IMR-90 (cell line): ENCODE measurements around the gene ARL2. TPM values are rescaled to one million over a fixed set of nuclear protein-coding genes. Genes with fewer than 3 reads are reported as not detected.

Experiments used
- ATAC-seq: fragments of 200-7000 bp; cut with Tn5 transposase; 2 replicates; pipeline ENCODE4 v1.9.1; 2020; ENCODE audit warnings: low read depth, mild to moderate bottlenecking, moderate library complexity
- BruUV-seq: library from RNA; stranded (reverse); fragments of 400-500 nt; replicated peaks from 2 replicates; lab custom pipeline; 2021; lab: Mats Ljungman, UMichigan
- CTCF ChIA-PET: fragments of 300-600 bp; formaldehyde crosslinking; extraction: SDS; loops from one replicate; lab custom pipeline; 2021; ENCODE audit warnings: antibody characterized with exemption; lab: Yijun Ruan, JAX
- POLR2A ChIA-PET: fragments of 300-600 bp; sonication (Branson Sonifier 250); formaldehyde crosslinking; loops from one replicate; lab custom pipeline; 2022; ENCODE audit warnings: antibody characterized with exemption; ENCODE audit not compliant: unreplicated experiment; lab: Charles Lee
- DNase-seq: peaks from one replicate; pipeline ENCODE4 v3.0.0; 2013
- H2AFZ ChIP-seq: replicated peaks from 2 replicates; pipeline ENCODE3; 2013; ENCODE audit warnings: low read length, mild to moderate bottlenecking; ENCODE audit not compliant: poor library complexity
- H2AK5ac ChIP-seq: 2 replicates; pipeline ENCODE4 v1.6.1; 2013; ENCODE audit warnings: low read depth, low read length, inconsistent platforms
- H2AK9ac ChIP-seq: replicated peaks from 2 replicates; pipeline ENCODE3; 2013; ENCODE audit warnings: mild to moderate bottlenecking, low read depth, low read length, moderate library complexity; ENCODE audit not compliant: poor library complexity
- H2BK120ac ChIP-seq: 2 replicates; pipeline ENCODE4 v1.6.1; 2013; ENCODE audit warnings: low read depth, low read length, inconsistent platforms
- H2BK15ac ChIP-seq: 3 replicates; pipeline ENCODE4 v1.6.1; 2013; ENCODE audit warnings: low read depth, low read length, inconsistent platforms
- H2BK20ac ChIP-seq: 2 replicates; pipeline ENCODE4 v1.6.1; 2013; ENCODE audit warnings: low read depth, mild to moderate bottlenecking, inconsistent platforms, low read length, moderate library complexity
- H2BK5ac ChIP-seq: 2 replicates; pipeline ENCODE4 v1.6.1; 2013; ENCODE audit warnings: mild to moderate bottlenecking, low read depth, low read length, inconsistent platforms; ENCODE audit not compliant: poor library complexity, severe bottlenecking
- H3K14ac ChIP-seq: replicated peaks from 2 replicates; pipeline ENCODE4 v1.6.1; 2013; ENCODE audit warnings: low read depth, low read length, inconsistent platforms
- H3K18ac ChIP-seq: 2 replicates; pipeline ENCODE4 v1.6.1; 2013; ENCODE audit warnings: low read depth, low read length, control low read depth
- H3K23ac ChIP-seq: 2 replicates; pipeline ENCODE4 v1.6.1; 2013; ENCODE audit warnings: low read depth, low read length, inconsistent platforms
- H3K27ac ChIP-seq: 2 replicates; pipeline ENCODE4 v1.5.1; 2013; ENCODE audit warnings: mild to moderate bottlenecking, control low read depth, low read length; ENCODE audit not compliant: insufficient read depth
- H3K27me3 ChIP-seq: 2 replicates; pipeline ENCODE4 v1.6.1; 2013; ENCODE audit warnings: low read length; ENCODE audit not compliant: control insufficient read depth, insufficient read depth
- H3K36me3 ChIP-seq: 2 replicates; pipeline ENCODE4 v1.6.1; 2013; ENCODE audit warnings: low read length, mixed read lengths; ENCODE audit not compliant: control insufficient read depth, insufficient read depth
- H3K4ac ChIP-seq: 2 replicates; pipeline ENCODE4 v1.6.1; 2013; ENCODE audit warnings: low read depth, low read length, inconsistent platforms
- H3K4me1 ChIP-seq: 2 replicates; pipeline ENCODE4 v1.6.1; 2013; ENCODE audit warnings: low read length, mixed read lengths; ENCODE audit not compliant: control insufficient read depth, insufficient read depth
- H3K4me2 ChIP-seq: 2 replicates; pipeline ENCODE4 v1.6.1; 2013; ENCODE audit warnings: low read depth, mild to moderate bottlenecking, control low read depth, low read length, moderate library complexity
- H3K4me3 ChIP-seq: 2 replicates; pipeline ENCODE4 v1.5.1; 2013; ENCODE audit warnings: low read depth, mild to moderate bottlenecking, control low read depth, low read length, moderate library complexity; ENCODE audit not compliant: insufficient read depth
- H3K56ac ChIP-seq: 2 replicates; pipeline ENCODE4 v1.6.1; 2013; ENCODE audit warnings: low read length, inconsistent platforms; ENCODE audit not compliant: insufficient read depth; ENCODE audit errors: extremely low read depth
- H3K79me1 ChIP-seq, 2 experiments: 2 replicates each; pipeline ENCODE4 v1.6.1; 2013; ENCODE audit warnings: low read length in 2 of 2, inconsistent platforms in 1 of 2, low read depth in 1 of 2
- H3K9ac ChIP-seq: 2 replicates; pipeline ENCODE4 v1.6.1; 2013; ENCODE audit warnings: low read depth, low read length, control low read depth
- H3K9me1 ChIP-seq: 2 replicates; pipeline ENCODE4 v1.6.1; 2013; ENCODE audit warnings: low read length, inconsistent platforms; ENCODE audit not compliant: insufficient read depth
- H3K9me3 ChIP-seq: 2 replicates; pipeline ENCODE4 v1.6.1; 2013; ENCODE audit warnings: low read length; ENCODE audit not compliant: control insufficient read depth, insufficient read depth
- H4K20me1 ChIP-seq: 2 replicates; pipeline ENCODE4 v1.6.1; 2013; ENCODE audit warnings: low read length, inconsistent platforms; ENCODE audit not compliant: insufficient read depth
- H4K5ac ChIP-seq: 2 replicates; pipeline ENCODE4 v1.6.1; 2013; ENCODE audit warnings: mild to moderate bottlenecking, low read depth, low read length, control low read depth
- H4K8ac ChIP-seq, 2 experiments: 2 replicates each; pipeline ENCODE4 v1.6.1; 2013; ENCODE audit warnings: low read depth in 2 of 2, low read length in 2 of 2, control low read depth in 1 of 2, inconsistent platforms in 1 of 2
- H4K91ac ChIP-seq: 2 replicates; pipeline ENCODE4 v1.6.1; 2013; ENCODE audit warnings: low read depth, low read length, inconsistent platforms; ENCODE audit not compliant: insufficient read depth
- CEBPB ChIP-seq: IDR thresholded peaks from 2 replicates; pipeline ENCODE4 v1.6.1; 2012; ENCODE audit warnings: low read depth, low read length, improper control_type of control experiment
- MXI1 ChIP-seq: IDR thresholded peaks from 2 replicates; pipeline ENCODE4 v1.6.1; 2012; ENCODE audit warnings: low read depth, mild to moderate bottlenecking, low read length, moderate library complexity, borderline replicate concordance
- RAD21 ChIP-seq: IDR thresholded peaks from 2 replicates; pipeline ENCODE4 v1.6.1; 2012; ENCODE audit warnings: low read length, improper control_type of control experiment
- WGBS, 2 experiments: methylation state at CpG; one replicate each; pipeline versions ENCODE4 v1.1.5 to v1.1.7; 2013; ENCODE audit warnings: missing lambda C conversion rate in 2 of 2; ENCODE audit not compliant: insufficient read length in 1 of 2; ENCODE audit errors: extremely low coverage in 2 of 2; 5-methylcytosine and 5-hydroxymethylcytosine counted together
- dilution Hi-C: fragments of 300-500 bp; cut with HindIII; formaldehyde crosslinking; loops from one replicate; pipeline ENCODE4 v1.14.3; 2018; ENCODE audit warnings: low sequenced_read_pairs; ENCODE audit not compliant: unreplicated experiment
- in situ Hi-C: fragments of 300-500 bp; cut with MboI; formaldehyde crosslinking; loops from 3 replicates; pipeline ENCODE4 v1.14.3; 2019; ENCODE audit warnings: low sequenced_read_pairs, inconsistent platforms, mixed read lengths
- intact Hi-C: fragments of 100-400 bp; cut with micrococcal nuclease; formaldehyde crosslinking; loops from 2 replicates; pipeline ENCODE4 v1.10.0; 2022
- polyA plus RNA-seq, 3 experiments: library from polyadenylated mRNA; depleted of rRNA; stranded (reverse); fragments of >200 nt; gene quantifications; 2 replicates each; pipeline ENCODE4 v1.2.3, GENCODE V29; 2012; ENCODE audit warnings: low replicate concordance in 1 of 3
- total RNA-seq: library from RNA; depleted of rRNA; stranded (reverse); fragments of >200 nt; gene quantifications from 2 replicates; pipeline ENCODE4 v1.2.3, GENCODE V29; 2012
- TF ChIP-seq, protein P1 (sequence below): conservative IDR thresholded peaks from 2 replicates; pipeline ENCODE4 v1.5.1; 2012; ENCODE audit warnings: mild to moderate bottlenecking, low read depth, low read length, improper control_type of control experiment

ARL2 gene
- total and polyA plus RNA-seq, 2 of the 4 experiments (the other 2 are of a cell fraction): 48.9 to 152 TPM

DNA sequence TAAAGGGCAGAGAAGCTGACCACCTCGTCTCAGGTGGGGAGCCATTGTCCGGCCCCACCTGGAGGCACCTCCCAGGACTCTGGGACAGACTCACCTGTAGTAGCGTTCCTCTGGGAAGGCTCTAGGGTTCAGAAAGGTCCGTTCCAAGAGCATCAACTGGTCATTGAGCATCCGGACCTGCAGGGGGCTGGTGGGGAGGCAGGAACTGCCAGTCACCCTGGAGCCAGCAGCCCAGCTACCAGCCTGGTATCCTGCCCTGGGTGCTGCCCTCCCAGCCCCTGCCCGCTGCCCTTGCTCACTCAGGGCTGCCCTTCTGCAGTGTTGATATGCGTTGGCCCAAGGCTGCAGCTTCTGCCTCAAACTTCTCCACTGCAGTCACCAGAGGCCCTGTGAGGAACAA, 31.8 kb downstream of the ARL2 start:
- BruUV-seq: no TSS peak
- H3K79me1 ChIP-seq: peaks cover 17 to 37% of the 10 kb centered on the region in 2 experiments
- H3K14ac ChIP-seq: no peak overlapping the region
- no peak overlapping the region for H4K91ac ChIP-seq
- ChIA-PET POLR2A (no interaction called here), CTCF (interaction anchor here (0.7 kb wide), 1 partner anchor 13 kb away, joined by 8 read pairs; the partner anchor contains the start of gene NAALADL1)
- H3K27ac ChIP-seq: no peak overlapping the region
- peaks cover 13% of the 10 kb centered on the region for H3K36me3 ChIP-seq
- H4K5ac ChIP-seq: no peak overlapping the region
- TF ChIP-seq, protein P1, sequence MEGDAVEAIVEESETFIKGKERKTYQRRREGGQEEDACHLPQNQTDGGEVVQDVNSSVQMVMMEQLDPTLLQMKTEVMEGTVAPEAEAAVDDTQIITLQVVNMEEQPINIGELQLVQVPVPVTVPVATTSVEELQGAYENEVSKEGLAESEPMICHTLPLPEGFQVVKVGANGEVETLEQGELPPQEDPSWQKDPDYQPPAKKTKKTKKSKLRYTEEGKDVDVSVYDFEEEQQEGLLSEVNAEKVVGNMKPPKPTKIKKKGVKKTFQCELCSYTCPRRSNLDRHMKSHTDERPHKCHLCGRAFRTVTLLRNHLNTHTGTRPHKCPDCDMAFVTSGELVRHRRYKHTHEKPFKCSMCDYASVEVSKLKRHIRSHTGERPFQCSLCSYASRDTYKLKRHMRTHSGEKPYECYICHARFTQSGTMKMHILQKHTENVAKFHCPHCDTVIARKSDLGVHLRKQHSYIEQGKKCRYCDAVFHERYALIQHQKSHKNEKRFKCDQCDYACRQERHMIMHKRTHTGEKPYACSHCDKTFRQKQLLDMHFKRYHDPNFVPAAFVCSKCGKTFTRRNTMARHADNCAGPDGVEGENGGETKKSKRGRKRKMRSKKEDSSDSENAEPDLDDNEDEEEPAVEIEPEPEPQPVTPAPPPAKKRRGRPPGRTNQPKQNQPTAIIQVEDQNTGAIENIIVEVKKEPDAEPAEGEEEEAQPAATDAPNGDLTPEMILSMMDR: no peak
- TF ChIP-seq RAD21 (no peak), CEBPB (no peak), MXI1 (no peak)
- peaks cover 5% of the 10 kb centered on the region; the same call in 1 of the 2 replicates for H4K20me1 ChIP-seq
- no peaks in the 10 kb centered on the region for H3K9me3 ChIP-seq
- H3K27me3 ChIP-seq: no peaks in the 10 kb centered on the region
- H3K4ac ChIP-seq: no peak overlapping the region
- H2BK120ac ChIP-seq: no peak overlapping the region
- no peak overlapping the region for H3K23ac ChIP-seq
- intact Hi-C loops (no loop called here), in situ Hi-C loops (no loop called here), dilution Hi-C loops (no loop called here)
- DNase-seq (no peak), ATAC-seq (no peak)
- no peak overlapping the region for H3K56ac ChIP-seq
- H2AK5ac ChIP-seq: no peak overlapping the region
- H2BK15ac ChIP-seq: no peak overlapping the region
- H3K9me1 ChIP-seq: peaks cover 13% of the 10 kb centered on the region; the same call in 1 of the 2 replicates
- H4K8ac ChIP-seq: no peak overlapping the region
- H2BK20ac ChIP-seq: no peak overlapping the region
- 87% methylated on average over 3 of the region's 7 CpGs; no CpG with 5 or more reads in 1 of the 2 experiments for WGBS, 2 experiments
- no peak overlapping the region for H3K18ac ChIP-seq
- H2AFZ ChIP-seq: no peak overlapping the region
- no peak overlapping the region for H2AK9ac ChIP-seq
- H3K4me3 ChIP-seq: no peak overlapping the region
- H3K9ac ChIP-seq: no peak overlapping the region
- H2BK5ac ChIP-seq: no peak overlapping the region
- H3K4me2 ChIP-seq: no peak overlapping the region
- H3K4me1 ChIP-seq: no peaks in the 10 kb centered on the region
